NCI-H1417 (cell line): ENCODE measurements around the gene PACSIN2.

Experiments
- DNase-seq, 3 experiments: peaks; one replicate each; lab custom pipeline; 2025; lab: John Stamatoyannopoulos, UW

Gene PACSIN2

DNA sequence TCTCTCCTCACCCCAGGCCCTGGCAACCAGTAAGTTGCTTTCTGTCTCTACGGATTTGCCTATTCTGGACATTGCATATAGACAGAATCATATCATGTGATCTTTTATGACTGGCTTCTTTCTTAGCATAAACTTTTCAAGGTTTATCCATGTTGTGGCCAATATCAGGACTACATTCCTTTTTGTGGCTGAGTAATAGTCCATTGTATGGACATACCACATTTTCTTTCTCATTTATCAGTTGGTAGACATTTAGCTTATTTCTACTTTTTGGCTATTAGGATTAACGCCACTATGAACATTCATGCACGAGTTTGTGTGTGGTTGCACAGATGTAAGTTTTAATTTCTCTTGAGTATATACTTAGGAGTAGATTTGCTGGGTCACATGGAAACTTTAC lies 193.6 kb downstream of the PACSIN2 start:
- no peak for DNase-seq

DNA sequence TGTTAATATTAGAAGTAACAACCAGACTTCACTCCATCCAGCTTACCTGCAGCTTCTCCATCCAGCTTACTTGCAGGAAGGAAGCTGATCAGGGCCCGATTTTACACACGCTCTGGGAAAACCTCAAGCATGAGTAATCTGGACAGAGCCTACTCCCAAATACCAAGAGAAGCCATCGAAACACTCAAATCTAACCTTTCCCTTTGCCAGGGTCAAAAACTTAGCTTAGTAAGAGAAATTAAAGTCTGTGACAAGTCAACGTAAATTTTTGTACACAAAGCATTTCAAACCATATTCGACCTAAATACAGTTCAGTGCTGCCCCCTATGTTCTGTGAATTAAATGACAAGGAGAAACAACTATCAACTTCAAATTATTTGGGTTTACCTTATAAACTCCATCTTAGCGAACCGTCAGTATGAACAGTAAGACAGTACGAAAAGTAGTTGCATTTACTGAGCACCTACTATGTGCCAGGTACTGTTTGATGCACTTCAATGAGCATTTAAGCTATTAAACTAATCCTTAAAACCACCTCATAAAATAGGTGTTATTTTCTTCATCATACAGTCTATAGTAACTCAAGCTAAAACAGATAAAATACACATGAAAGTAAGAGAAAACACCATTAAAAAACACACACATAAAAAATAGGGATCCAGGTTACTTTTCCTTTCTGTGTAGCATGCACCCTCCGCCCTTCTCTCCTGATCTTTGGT lies 194.7 kb downstream of the PACSIN2 start:
- DNase-seq = peak in 2 of 3 experiments; percentile 24 to 55
